Glomerular endothelial cell (primary cell): ENCODE data around the gene KCTD19. TPM values are rescaled to one million over a fixed set of nuclear protein-coding genes. Genes with fewer than 3 reads are reported as not detected.
"Not testable (repeated sequence)": the region's sequence is repeated elsewhere in the genome, so short reads cannot be mapped to it uniquely, and the experiment has no call there.

ENCODE experiments used
- DNase-seq: peaks from one replicate; pipeline ENCODE4 v3.0.0-alpha.2; 2011; ENCODE audit warnings: low read depth, low spot score; ENCODE audit errors: extremely low read depth
- total RNA-seq: library from RNA; depleted of rRNA; stranded (reverse); fragments of >200 nt; gene quantifications from 2 replicates; pipeline ENCODE4 v1.2.3, GENCODE V29; 2015

The KCTD19 gene
- 0.23 TPM in 1 of 2 replicates, not detected in the other for total RNA-seq

DNA sequence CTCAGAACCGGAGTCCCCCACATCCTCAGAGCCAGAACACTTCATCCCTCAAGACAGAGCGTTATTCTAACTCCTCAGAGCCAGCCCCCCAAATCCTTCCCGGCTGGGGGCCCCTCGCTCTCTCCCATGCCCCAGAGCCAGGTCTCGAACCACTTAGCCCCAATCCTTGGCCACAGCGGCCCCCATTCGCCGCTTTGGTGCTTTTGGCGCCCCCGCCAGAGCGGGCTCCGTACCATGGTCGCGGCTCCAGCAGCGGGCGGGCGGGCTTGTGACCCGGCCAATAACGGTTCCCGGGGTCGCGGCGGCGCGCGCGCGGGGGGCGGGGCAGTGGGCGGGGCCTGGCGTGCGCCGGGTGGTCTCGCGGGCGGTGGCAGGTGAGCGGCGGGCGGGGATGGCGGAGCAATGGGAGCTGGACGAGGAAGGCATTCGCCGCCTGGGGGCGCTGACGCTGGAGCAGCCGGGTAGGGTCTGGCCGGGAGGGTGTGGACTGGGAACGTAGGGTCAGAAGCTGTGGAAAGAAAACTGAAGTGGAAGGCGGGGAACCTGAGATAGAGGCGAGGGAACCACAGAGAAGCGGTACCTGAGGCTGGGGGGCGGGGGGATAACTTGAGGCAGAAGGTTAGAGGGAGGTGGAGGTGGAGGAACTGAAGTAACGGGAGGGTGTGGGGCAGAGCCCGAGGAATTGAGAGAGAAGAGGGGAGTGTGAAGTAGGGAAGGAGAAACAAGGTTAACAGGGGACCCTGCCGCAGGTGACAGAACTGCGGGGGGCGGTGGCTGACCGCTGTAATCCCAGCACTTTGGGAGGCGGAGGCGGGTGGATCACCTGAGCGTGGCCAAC, at the start of gene KCTD19, which contains the start of gene LRRC36:
KCTD19 (minus strand) TSS at position 270 of the 838 bp plus-strand sequence; CDS start at position 236, 34 bp downstream.
LRRC36 (plus strand) TSS at position 344 of the 838 bp plus-strand sequence; CDS start at position 392, 48 bp downstream.
- no peak for DNase-seq

DNA sequence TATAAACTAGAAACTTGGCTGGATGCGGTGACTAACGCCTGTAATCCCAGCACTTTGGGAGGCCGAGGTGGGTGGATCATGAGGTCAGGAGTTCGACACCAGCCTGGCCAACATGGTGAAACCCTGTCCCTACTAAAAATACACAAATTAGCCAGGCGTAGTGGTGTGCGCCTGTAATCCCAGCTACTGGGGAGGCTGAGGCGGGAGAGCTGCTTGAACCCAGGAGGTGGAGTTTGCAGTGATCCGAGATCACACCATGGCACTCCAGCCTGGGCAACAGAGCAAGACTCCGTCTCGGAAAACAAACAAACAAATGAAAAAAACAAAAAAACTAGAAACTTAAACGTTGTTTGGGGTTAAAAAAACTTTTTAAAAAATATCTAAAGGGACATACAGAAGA, 49.5 kb upstream of the KCTD19 start:
- DNase-seq: not testable (repeated sequence)

DNA sequence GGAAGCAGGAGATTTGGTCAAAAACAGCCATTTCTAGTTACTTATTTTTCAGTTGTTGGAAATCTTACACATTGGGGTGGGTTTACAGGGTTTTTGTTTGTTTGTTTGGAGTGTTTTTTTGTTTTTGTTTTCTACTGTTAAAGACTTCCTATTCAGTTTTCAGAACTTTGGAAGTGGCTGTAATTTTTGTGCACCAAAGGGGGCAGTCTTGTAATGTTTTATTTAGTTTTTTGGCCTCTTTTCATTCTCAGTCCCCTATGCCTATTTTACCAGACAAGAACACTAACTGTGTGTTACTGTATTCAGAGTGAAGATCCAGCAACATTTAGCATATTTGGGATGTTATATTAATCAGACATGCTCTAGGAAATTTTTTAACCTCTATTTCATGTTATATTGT, 46.1 kb upstream of the KCTD19 start:
- no peak for DNase-seq

DNA sequence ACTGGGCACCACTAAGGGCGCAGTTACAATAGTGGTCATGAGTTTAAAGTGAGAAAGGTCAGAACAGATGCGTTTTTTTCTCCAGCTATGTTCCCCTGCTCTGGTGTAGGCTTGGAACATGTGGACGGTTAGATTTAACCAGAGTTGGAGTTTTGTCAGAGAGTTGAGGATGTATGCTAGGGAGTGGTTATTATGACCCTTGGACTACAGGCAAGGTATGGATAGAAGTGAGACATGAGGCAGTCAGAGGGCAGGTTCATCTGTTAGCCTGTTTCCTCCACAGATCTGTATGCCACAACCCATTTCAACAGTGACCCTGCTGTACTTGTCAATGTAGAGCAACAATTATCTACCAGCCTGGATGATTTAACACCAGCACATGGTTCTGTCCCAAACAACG, 44.1 kb upstream of the KCTD19 start:
- DNase-seq: no peak

DNA sequence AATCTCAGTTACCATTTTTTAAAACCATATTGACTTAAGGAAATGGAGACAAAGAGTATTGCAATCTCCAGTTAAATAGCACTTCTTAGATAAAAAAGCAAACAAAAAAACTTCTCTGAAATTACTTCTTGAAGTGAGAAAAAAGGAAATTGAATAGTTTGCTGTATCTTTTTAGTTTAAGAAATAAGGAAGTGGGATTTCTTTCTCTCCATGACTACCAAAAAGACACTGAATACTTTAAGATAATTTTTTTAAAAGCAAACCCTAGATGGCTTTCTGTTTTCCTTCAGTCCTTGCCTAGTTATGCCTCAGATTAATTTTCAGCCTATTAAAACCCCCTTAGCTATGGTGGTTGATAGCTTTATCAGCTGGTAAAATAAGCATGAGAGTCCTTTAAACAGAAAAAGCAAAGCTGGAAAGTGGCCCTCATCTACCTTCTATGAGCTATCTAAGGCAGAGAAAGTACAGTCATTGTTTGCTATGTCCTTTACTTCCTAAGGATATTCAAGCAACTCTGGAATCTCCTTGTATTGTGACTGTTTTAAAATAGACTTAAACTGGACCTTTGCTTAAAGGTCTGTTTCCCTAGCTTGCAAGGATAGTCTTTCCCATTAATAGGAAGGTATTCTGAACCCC, 38.2 kb upstream of the KCTD19 start:
- no peak for DNase-seq

DNA sequence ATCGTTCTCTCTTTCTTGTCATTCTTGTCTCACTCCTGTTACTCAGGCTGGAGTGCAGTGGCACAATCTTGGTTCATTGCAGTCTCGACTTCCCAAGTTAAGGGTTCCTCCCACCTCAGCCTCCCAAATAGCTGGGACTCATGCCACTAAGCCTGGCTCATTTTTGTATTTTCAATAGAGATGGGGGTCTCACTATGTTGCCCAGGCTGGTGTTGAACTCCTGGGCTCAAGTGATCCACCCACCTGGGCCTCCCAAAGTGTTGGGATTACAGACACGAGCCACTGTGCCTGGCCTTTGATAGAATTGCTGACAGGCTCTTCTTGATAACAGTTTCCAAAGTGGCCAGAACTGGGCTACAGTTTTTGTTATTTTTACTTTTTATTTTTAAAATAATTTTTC, 34.5 kb upstream of the KCTD19 start:
- DNase-seq: no peak

DNA sequence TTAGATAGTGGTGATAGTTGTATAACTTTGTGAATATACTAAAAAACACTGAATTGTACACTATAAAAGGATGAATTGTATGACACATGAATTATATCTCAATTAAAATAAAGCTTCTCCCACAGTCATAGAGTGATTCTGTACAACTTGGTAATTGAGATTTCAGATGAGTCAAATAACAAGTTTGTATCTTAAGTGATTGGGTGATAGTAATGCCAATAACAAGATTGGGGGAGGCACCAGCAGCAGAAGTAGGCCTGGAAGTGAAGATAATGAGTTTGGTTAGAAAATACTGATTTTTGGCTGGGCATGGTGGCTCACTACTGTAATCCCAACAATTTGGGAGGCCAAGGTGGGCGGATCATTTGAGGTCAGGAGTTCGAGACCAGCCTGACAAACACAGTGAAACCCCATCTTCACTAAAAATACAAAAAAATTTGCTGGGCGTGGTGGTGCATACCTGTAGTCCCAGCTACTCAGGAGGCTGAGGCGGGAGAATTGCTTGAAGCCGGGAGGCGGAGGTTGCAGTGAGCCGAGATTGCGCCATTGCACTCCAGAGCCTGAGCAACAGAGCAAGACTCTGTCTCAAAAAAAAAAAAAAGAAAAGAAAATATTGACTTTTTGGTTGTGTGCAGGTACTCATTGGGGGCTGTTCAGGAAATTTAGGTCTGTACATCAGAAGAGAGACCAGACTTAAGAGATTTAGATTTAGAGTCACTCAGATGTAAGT, 33.2 kb upstream of the KCTD19 start:
- not testable (repeated sequence) for DNase-seq

DNA sequence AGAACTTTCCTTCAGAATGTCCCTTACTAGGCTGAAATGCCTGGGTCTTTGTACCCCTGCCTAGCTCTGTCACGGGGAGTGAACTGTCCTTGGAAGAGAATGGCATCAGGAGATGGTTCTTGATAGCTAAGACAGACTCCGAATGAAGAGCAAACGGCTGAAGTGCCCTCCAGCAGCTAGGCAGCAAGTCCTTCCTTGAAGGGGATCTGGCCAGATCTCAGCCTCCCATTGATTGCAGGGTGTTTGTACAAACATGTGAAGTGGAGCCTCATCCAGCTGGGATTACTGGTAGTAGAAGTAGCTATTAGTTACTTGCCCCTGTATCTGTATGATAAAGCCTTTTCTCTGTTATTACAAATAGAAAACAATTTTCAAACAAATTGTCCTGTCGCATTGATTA, 31.0 kb upstream of the KCTD19 start:
- no peak for DNase-seq

DNA sequence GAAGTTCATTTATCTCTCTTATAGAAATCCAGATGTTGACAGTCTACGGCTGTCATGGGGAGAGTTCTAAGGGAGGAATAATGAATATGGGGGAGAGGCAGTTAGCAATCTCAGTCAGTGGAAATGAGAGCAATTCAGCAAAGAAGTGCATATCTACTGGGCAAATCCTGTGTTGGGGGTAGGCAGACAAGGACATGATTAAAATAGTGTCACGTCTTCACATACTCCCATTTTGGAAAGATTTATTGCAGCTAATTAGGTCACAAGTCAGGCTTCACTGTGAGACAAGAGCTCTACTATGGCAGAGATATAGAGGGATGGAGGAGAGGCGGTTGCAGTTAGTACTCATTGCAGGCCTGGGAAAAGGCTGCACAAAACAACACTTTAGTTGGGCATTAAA, 29.9 kb upstream of the KCTD19 start:
- DNase-seq: no peak

DNA sequence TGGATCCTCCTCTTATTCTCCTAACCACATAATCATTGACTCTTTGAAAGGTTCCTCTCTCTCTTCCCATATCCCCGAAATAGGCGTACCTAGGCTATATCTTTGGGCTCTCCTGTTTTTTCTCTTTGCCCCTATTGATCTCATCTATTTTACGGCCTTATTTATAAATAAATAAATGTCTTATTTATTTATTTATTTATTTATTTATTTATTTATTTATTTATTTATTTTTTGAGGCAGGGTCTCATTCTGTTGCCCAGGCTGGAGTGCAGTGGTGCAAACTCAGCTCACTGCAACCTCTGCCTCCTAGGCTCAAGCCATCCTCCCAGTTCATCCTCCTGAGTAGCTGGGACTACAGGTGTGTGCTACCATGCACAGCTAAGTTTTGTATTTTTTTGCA, 25.9 kb upstream of the KCTD19 start:
- DNase-seq: not testable (repeated sequence)

DNA sequence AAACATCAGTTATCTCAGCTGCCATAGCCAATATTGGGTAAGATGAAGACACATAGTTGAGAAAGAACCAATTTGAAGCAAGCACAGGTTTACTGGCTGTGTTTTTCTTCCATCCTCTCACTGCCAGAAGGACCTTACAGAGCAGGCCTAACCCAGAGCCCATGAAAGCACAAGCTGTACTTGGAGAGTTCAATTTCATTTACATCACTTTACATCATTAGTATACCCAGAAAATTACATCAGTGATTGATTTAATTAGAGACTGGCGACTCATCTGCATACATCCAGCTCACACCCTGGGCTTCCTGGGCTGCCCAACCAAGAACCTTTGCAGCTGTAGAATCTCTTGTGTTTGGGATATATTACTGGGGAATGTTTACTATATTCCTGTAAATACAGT, 23.8 kb upstream of the KCTD19 start:
- DNase-seq: no peak

DNA sequence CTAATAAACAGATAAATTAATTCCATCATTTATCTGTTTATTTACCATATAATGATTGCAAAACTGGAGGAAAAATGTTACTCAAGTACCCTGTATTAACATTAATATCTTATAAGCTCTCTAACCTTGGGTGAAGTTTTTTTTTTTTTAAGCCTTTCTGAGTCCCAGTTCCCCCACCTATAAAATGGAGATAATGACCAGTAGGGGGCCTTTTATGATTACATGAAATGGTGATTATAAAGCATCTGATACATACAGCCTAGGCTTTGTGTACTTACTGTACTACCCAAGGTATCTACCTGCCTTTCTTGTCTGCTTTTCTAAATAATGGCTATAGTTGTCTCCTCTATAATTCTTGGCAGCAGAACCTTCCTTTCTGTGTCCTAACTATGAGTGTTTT, 22.6 kb upstream of the KCTD19 start:
- DNase-seq: no peak

DNA sequence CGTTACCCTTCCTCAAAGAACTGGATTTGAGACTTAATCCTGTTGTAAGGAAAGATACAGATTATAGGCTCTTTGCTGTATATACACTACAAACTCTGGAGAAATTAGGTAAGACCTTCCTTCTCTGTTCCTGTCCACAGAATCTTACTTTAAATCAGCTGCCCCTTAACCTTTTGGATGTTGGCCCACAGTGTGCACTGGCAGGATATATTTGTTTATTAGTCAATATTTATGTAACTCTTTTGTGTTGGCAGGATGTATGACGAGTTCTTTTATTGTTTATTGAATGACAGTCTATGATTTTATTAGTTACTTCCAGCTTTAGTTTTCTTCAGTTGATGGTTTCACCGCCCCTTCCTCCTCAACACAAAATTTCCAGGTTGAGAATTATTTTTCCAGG, 19.8 kb upstream of the KCTD19 start:
- DNase-seq: peak; percentile 52

DNA sequence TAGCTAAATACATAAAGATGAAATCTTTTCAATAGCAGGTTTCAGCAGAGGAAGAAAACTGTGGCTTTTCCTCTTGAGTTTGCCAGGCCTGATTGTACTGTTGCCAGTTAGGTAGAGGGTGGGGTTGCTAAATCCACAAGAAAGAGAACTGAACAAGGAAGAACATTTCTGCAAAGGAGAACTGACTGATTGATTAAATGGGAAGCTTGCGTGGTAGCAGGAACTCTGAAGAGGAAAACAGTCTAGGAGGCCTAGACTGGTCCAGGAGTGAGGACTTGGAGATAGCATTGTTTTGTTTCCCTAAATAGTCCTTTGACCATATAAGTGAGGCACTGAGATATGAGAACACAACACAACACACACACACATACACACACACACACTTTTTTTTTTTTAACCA, 18.9 kb upstream of the KCTD19 start:
- no peak for DNase-seq

DNA sequence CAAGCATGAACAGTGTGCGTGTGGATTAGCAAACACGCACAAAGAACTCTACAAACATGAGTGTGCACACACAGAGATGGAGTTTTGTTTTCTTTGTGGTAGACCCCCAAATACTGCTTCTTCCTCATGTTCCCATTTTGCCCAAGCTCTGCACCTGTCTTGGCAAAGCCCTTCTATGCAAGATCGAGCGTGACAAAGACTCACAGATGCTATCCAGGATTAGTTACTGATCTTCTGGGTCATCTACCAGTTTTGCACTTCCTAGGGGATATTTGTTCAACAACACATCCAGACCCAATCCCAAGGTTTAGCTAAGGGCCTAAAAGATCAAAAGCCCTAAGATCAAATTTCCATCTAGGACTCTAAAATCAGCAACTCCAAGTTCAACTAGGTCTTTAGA, 16.1 kb upstream of the KCTD19 start:
- DNase-seq: no peak

DNA sequence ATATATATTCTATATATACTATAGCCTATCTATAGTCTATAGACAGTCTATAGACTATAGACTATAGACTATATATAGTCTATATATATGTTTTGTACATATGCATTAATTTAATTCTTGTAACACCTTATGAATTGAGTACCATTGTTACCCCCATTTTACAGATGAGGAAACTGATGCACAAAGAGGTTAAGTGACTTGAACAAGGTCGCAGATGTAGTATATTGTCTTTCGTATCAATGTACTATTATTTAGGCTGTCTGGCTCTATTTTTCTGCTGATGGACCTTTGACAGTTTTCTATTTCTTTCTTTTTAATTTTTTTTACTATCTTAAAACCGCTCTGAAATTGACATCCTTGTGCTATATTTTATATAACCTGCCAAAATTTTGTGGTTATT, 14.7 kb upstream of the KCTD19 start:
- DNase-seq: no peak

DNA sequence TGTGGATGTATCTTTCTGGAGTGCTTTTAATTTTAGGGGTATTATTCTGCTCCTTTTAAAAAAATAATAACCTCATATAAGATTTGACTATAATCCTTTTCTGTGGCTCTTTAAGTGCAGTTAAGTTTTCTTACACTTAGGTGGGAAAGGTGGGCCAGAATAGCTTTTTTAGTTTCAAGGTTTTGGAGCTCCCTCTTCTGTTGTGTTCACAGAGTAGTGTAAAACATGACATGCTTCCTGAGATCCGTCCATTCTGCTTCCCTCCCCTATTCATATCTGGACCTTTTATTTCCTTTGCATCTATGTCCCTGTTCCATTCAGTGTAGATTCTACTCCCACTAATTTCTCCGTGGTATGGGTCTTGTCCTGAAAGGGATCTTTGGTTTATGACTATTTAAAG, 12.9 kb upstream of the KCTD19 start:
- no peak for DNase-seq

DNA sequence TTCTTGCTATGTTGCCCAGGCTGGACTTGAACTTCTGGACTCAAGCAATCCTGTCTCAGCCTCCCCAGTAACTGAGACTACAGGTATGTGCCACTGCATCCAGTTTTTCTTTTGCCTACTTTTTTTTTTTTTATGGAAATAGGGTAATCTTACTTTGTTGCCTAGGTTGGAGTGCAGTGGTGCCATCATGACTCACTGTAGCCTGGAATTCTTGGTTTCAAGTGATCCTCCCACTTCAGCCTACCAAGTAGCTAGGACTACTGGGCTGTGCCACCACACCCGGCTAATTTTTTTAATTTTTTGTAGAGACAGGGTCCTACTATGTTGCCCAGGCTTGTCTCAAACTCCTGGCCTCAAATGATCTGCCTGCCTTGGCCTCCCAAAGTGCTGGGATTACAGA, 10.1 kb upstream of the KCTD19 start:
- DNase-seq: no peak

DNA sequence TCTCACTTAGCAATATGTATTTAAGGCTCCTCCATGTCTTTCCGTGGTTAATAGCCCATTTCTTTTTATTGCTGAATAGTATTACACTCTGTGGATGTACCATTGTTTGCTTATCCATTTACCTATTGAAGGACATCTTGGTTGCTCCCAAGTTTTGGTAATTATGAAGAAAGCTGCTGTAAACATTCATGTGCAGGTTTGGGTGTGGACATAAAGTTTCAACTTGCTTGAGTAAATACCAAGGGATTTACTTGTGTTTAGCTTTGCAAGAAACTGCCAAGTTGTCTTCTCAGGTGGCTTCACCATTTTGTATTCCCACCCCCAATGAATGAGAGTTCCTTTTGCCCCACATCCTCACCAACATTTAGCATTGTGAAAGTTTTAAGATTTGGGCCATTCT, 9.6 kb upstream of the KCTD19 start:
- DNase-seq: no peak

DNA sequence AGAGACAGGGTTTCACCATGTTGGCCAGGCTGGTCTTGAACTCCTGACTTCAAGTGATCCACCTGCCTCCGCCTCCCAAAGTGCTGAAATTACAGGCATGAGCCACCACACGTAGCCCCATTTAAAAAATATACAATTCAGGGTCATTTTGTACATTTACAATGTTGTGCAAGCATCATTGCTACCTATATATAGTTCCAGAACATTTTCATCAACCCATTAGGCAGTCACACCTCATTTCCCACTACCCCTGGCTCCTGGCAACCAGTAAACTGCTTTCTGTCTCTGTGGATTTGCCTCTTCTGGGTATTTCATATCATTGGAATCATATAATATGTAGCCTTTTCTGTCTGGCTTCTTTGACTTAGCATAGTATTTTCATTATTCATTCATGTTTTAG, 6.8 kb upstream of the KCTD19 start:
- no peak for DNase-seq

DNA sequence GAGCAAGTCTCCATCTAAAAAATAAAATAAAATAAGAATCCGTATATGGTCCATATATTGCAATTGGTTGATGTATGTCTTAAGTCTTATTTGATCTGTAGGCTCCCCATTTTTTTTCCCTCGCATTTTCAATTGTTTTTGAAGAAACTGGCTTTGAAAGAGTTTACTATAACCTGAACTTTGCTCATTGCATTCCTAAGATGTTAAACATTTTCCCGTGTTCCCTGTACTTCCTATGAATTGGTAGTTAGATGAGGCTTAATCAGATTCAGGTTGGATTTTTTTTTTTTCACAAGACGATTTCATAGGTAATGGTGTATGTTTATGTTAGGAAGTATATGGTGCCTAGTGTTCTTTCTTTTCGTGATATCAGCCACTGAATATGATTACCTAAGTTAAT, 3.4 kb upstream of the KCTD19 start:
- no peak for DNase-seq

DNA sequence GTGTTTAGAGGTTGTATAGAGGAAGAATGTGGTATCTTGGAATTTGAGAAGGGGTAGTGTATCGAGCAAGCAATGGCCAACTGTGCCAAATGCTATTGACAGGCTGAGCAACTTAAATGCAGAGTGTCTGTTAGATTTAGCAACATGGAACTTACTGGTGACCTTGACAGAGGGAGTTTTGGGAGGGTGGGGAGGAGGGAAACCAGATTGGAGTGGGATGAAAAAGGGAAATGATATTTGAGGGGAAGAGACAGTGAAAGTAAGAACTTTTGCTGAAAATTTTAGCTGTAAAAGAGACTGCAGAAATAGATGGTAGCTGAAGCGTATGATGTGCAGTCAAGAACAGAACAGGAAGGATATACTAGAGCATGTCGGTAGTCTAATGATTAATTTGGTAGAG, 1.2 kb upstream of the KCTD19 start:
- DNase-seq: no peak
